CD4-positive, alpha-beta T cell treated with Interleukin-17A for 1 hour (primary cell): Measurements from ENCODE around the gene SLC4A1AP.

Source experiments
- DNase-seq: peaks from one replicate; pipeline ENCODE4 v3.0.0-alpha.2; 2020

SLC4A1AP gene

DNA sequence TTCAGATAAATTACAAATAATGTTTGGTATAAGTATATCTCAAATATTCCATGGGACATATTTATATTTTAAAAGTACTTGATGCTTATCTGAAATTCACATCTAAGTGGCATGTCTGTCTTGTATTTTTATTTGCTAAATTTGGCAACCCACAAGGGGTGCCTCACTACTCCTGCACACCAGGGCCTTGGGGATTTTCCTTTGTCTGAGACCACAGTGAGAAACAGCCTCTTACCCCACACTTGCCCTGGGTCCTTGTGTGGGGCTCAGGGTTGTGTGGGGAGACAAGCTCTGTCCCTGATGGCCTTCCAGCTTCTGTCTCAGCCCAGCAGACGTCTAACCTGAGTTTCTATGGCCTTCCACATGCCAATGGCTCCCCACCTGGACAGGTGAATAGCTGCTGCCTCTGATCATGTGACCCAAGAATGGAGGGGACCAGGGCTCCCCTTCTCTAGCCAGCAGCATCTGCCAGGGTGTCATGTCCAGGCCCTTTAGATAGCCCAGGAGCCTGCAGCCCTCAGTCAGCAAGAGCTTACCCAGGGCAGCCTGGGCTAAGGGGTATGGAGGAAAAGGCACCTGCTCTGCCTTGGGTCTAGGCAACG lies 58.3 kb downstream of the SLC4A1AP start:
- DNase-seq, result no peak

DNA sequence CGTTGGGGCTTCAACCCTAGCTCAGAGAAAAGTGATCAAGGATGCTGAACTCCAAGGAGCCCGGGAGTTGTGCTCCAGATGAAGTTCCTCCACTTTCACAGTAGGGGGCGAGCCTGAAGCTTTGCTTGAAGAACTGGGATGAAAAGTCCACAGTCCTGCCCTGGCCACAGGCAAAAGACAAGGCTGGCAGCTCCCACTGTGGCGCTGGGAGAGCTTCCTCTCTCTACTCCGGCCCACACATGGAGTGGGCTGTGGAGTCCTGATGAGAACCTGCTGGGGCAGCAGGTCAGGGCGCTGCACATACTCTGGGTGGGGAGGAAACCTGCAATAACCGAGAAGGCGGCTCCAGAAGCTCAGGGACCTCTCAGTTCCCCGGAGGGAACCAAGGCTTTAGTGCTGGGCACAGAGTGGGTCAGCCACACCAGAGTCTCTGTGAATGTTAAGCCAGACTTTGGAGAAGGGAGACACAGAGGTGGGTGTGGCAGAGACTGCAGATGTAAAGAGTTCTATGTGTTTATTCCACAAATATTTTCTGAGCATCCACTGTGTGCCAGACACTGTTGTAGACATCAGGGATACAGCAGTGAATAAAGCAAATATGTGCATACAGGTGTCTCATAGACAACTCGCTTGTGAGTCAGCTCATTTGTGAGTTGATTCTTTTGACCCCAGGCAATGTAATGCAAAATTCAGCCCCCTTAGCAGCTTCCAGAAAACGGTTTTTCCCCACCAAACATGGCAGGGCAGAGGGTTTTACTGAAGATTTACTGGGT lies 59.9 kb downstream of the SLC4A1AP start:
- DNase-seq, result peak; percentile 25

DNA sequence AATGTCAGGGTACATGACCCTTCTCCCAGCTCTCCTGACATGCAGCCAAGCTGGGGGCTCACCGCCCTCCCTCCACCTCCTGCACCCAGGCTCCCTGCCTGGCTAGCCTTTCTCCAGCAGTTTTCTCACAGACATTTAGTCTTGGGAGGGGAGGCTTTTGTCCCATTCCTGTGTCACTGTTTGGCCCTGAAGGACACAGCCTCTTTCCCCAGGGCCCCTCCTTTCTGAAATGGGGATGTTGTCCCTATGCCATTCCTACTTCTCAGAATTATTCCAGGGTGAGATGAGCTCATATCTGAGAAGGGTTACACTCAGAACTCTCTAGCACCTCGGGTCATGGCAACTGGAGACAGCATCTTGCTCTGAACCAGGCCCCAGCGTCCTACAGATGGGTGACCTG lies 60.5 kb downstream of the SLC4A1AP start:
- DNase-seq, result no peak

DNA sequence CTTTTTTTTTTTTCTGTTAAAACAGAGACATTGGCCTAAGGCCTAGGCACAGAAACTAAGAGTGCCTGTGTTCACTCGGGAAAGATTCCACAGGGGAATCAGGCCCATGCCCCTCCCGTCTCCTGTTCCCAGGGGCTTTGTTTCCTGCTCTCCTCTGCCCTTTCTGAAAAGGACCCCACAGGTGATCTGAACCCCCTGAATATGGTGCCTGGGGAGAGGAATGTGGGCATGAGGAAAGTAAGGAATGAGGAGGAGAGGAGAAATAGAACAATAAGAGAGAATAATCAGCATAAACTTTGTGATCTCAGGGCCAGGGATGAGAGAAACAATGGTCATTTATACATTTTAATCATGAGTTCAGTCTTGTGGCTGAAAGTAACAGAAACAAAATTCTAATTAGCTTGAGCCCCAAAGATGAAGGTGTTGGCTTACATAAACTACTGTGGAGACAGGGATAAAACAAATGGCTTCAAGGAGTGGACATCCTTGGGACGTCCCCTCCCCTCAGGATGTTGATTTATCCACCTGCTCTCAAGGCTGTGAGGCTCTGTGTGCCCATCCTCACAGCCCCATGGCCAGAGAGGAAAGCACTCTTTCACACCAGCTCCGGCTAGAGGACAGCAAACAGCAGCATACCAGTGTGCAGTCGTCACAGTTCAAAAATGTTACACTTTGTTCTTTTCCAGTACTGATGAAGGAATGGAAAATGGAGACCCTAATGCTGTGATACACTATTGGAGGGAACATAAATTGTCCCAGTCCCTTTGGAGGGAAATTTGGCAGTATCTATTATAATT lies 61.4 kb downstream of the SLC4A1AP start:
- no peak for DNase-seq

DNA sequence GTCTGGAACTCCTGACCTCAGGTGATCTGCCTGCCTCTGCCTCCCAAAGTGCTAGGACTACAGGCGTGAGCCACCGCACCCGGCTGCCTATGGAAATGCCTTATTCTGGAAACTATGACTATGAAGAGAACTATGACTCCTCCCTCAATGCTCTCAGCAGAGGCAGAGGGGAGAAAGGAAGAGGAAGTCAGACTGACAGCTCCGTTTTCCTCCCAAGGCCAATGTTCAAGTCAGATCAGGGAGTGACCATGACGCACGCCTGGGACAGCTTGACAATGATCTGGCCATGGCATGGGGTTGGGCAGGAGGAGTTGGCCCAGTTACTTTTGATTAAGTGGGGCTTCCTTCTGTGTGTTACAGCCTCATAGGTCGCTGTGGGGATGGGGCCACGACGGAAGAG lies 63.6 kb downstream of the SLC4A1AP start:
- no peak for DNase-seq

DNA sequence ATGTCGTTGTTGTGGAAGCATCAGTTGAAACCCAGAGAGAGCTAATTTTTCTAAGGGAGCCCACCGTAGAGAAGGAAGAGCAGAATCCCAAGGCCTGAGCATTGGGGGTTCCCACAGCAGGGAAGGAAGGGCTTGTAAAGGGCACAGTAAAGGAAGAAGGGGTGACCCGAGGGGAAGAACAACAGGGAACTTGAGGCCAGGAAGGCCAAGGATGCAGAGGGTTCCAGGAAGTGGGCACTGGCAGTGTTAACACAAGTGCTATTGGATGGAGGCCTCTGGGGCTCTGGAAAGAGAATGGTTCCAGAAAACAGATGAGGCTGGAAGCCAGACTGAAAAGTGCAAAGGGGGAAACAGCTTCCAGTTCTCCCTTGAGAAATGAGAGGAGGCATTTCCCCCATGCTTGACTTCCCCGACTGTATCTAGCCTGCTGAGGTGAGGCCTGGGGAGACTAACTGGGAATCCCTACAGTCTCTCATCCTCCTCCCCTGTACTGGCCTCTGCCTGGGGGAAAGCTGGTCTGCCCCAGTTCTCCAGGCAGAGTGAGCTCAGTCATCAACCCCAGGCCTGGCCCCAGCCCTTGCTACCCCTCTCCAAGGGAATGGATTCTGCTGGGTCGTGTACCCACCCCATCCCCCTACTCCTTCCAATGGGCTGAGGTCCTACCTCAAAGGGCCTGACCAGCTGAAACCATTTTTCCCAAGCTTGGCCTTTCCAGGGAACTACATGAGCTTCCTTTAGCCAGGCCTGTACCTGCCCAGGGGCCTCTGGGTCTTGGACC lies 64.6 kb downstream of the SLC4A1AP start:
- no peak for DNase-seq

DNA sequence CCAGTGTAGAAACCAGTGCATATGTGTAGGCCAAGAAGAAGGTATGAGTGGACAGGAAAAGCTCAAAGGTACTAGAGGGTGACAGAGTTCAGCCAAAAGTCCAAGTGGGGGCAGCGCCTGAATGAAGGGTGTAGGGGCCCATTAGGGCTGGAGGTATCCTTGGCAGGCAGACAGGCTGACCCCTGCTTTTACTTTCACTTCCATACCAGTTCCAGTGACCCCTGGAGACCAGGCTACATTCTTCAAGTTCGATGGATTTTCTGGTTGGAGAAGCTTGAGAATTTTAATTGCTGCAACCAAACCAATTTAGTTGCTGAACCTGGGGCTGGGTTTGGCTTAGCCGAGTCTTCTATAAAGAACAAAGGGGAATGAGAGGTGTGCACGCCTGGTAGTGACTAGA lies 65.5 kb downstream of the SLC4A1AP start:
- DNase-seq, result no peak

DNA sequence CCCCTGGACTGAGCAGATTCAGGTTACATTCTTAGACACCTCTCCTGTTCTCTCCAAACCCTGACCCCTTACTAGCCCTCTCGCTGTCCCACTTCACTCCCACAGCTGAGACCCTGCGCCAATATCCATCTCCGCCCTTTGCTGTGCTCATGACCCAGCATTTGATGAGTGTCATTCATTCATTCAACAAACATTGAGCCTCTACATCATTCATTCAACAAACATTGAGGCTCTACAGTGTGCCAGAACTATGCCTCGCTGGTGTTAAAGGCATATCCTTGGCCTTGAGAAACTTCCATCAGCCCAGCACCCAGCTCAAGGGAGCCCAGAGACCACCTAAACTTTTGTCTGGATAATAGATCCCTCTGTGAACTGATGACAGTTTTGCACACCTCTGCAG lies 65.9 kb downstream of the SLC4A1AP start:
- DNase-seq, result no peak

DNA sequence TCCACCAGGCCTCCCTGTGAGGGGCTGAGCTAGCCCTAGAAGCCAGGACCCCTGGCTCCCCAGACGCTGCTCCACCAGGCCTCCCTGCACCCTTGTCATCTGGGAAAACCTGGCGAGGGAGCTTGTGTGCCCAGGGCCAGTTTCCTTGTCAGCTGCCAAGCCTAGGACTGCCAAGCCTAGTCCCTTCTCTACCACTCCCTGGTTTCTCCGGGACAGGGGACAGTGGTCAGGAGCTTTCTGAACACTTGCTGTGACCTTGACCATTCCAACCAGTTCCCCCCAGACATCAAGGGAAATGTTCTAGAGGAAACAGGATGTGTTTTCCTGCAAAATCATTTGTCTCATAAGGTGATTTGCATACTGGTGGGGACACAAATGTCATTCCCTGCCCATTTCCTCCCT lies 66.6 kb downstream of the SLC4A1AP start:
- no peak for DNase-seq

DNA sequence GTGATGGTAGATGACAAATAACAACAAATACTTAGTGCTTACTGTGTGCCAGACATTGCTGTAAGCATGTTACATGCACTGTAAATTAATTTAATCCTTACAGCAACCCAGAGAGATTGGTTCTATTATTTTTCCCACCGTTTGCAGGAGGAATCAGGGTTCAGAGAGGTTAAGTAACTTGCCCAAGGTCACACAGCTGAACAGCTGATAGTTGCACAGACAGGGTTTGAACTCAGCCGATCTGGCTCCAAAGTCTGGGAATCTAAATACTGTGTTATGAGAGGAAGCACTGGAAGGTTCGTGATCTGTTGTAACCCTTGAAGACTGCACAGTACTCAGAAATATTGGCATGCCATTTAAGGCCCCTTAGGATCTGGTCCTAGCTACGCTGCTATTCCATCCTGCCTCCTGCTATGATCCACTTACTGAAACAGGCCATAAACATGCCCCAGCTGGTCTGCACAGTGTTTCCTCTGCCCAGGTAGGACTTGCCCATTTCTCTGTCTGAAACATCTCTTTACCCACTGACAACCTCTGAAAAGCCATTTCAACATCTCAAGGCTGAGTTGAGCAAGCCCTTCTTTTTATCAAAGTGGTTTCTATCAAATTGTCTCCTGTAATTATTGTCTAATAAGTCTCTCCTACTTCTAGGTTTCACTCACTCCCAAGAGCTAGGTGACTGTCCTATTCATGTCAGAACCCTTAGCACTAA lies 67.4 kb downstream of the SLC4A1AP start:
- no peak for DNase-seq

DNA sequence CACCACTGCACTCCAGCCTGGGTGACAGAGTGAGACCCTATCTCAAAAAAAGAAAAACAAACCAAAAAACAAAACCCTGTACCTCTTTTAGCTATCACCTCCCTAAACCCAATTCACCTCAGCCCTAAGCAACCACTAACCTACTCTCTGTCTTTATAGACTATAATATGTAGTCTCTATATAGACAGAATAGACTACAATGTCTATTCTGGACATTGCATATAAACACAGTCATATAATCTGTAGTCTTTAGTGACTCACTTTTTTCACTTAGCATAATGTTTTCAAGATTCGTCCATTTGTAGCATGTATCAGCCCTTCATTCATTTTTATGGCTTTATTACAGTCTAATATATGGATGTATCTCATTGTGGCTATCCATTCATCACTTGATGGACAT lies 70.6 kb downstream of the SLC4A1AP start:
- no peak for DNase-seq

DNA sequence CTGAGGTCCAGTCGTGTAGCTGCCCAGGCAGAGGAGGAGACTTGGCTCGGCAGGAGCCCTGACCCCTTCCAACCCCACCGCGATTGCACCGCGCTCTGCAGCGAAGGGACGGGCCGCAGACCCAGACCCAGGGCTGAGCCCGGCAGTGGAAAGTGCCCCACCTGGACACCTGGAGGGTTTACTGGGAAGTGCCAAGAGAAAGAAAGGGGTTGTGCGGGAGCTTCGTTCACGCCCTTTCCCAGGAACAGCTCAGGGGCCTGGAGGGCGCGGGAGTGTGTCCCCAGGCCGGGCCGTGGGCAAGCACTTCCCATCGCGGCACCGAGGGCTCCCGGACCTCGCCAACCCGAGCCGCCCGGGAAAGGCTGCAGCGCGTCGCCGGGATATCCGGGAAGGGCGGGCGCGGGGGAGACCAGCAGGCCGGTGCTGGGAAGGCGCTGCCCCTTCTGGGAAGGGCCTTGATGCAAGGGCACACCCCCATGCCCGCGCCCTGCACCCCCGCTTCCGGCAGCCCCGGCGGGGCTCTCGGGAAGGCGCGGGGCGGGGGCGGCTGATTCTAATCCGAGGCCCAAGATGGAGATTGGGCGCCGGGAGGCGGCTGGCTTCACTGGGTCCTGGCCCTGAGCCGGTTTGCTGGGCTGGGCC lies 71.7 kb downstream of the SLC4A1AP start:
- DNase-seq, result peak; percentile 13

DNA sequence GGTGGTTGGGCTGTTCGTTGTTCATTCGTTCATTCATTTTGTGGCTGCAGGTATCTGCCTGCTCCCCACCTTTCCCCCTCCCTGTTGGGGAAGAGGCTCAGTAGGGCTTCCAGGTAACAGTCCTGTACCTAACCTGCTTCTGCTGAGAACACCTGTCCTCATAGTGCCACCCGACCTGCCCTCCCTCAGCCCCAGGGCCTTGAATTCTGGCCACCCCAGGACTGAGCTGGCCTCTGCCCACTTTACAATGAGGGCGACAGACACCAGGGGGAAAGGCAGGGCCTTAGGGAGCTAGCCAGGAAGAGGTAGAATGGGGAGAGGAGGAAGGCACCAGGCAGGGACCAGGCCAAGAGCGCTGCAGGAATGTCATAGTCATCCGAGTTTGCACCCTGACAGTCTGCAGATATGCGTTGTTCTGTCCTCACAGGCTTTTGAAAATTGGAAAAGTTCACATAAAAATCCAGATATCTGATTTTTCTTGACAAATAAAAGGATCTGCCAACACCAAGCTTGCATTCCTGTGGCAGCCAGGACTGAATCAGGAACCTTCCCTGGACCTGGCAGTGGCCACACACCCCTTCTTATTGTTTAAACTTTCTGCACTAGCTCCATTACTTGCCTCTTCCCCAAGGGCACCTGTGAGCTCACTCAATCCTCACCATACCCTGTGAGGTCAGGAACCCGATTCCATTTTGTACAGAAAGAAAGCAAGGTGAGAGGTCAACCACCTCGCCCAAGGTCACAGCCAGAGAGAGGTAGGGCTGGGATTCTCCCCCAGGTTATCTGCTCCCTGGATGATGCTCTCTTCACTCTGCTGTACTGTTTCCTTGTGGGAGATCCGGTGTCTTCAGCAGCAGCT lies 72.6 kb downstream of the SLC4A1AP start:
- no peak for DNase-seq

DNA sequence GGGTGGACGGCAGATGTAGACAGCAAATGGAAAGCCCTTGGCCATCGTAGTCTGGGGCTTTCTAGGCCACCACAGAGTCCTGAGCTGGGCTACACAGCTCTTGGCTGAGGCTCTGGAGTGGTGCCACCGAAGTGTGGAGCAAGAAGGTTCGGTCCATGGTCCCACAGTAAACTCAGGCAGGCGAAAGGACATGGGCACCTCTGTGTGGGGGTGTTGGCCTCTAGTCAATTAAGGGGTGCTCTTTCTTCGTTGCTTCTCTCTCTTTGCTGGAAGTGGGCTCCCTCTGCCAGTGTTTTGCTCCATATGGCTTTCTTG lies 73.2 kb downstream of the SLC4A1AP start:
- DNase-seq, result no peak

DNA sequence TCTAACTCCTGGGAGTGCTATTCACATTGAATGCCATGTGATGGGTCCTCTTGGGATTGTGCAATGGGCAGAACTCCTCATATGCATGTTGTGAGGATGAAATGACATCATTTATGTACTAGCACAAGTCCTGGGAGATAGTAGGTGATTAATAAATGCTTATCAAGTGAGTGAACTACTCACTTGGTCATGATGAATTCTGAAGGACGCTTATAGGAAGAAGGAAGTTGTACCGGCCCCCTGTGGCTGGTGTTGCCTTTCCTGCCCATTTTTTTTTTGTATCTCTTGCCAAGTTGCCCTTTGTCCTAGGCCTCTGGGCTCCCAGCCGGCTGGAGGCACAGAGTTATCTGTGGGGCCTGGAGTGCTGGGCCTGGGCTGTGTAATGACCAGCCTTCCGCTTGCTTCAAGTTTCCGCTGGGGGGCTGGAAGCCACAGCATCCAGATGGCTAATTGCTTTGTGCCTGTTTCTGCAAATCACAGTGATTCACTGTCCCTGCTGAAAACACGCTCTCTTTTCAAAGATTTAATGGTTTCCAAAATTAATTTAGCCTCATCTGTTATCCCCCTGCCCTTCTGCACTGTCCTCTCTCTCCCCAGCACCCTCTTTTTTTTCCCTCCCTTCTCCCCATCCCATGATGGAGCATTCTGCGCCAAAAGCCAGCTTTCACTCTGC lies 74.1 kb downstream of the SLC4A1AP start:
- DNase-seq, result no peak

DNA sequence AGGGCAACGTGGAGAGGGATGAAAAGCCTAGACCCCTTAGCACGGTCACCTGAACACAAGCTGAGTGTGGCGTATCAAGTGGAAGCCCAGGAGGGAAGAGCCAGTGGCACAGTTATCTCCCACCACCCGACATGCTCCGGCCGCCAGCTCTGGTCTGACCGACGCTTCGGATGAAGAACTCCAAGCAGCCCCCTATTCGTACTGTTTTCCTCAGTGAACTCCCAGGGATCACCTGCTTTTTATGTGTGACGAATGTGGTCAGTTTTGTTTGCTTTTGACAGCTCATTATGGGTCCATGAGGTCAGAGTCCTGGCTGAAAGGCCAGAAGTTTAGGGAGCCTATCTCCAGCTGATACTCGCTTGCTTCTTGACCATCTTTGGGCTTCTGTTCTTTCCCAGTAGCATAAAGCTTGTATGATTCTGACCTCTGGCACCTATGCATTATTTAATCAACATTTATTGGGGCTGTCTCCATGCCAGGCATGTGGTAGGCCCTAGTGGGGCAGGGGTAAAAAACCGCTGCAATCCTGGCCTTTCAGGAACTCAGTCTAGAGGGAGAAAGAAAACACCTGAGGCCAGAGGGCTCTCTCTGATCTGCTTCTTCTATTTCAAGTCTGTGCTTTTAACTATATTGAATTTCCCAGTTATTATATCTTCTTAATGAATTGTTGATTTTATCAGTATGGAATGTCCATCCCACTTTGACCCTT lies 74.8 kb downstream of the SLC4A1AP start:
- no peak for DNase-seq

DNA sequence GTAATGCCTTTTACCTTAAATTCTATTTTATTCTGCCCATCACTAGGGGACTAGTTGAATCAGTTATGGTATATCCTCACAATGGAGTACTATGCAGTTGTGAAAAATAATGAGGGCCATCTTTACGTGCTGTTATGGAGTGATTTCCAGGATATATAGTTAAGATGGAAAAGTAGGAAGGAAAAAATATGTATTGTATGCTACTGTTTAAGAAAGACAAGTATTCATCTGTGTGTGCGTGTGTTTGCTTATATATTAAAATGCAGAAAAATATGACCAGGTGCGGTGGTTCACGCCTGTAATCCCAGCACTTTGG lies 75.3 kb downstream of the SLC4A1AP start:
- no peak for DNase-seq

DNA sequence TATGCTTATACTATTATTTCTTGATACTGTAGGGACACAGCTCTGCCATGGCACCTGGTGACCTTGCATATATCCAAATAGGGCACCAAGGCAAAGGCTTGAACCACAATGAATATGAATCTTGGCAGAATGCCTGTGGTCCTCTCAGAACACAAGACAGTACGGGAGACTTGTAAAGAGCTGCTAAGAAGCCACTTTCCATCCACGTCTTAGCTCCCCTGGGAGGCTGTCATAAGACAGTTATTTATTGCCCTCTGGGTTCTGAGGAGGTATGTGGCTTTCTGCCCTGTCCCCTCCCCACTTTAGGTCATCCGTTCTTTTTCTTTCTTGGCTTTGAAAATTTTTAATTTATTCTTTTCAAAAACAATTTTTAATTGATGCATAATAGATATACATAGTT lies 78.0 kb downstream of the SLC4A1AP start:
- DNase-seq, result no peak

DNA sequence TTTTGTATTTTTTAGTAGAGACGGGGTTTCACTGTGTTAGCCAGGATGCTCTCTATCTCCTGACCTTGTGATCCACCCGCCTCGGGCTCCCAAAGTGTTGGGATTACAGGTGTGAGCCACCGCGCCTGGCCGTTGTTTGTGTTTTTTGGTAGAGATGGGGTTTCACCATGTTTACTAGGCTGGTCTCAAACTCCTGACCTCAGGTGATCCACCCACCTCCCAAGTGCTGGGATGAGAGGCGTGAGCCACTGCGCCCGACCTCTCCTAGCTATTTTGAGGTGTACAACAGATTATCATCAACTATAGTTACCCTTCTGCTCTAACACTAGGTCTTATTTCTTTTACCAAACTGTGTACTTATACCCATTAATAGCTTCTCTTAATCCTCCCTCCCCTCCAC lies 78.9 kb downstream of the SLC4A1AP start:
- DNase-seq, result no peak
